ENCODE data around the gene SAPCD2.

SAPCD2 gene

GRCh38 chr9:137084526-137084925 is 14.2 kb upstream of the SAPCD2 start:
- DNase-seq, result no peak
- in situ Hi-C loops (cut with MboI; ENCODE audit: low pct_unique_long_range_greater_than_20kb, low sequenced_read_pairs), result no loop called here

GRCh38 chr9:137083394-137084004 is 13.1 kb upstream of the SAPCD2 start:
- in situ Hi-C loops (cut with MboI; ENCODE audit: low pct_unique_long_range_greater_than_20kb, low sequenced_read_pairs), result no loop called here
- no peak for DNase-seq

GRCh38 chr9:137082925-137083290 is 12.6 kb upstream of the SAPCD2 start:
- no peak for DNase-seq
- in situ Hi-C loops (cut with MboI; ENCODE audit: low pct_unique_long_range_greater_than_20kb, low sequenced_read_pairs), result no loop called here

- DNase-seq, result no peak
- in situ Hi-C loops (cut with MboI; ENCODE audit: low pct_unique_long_range_greater_than_20kb, low sequenced_read_pairs), result no loop called here
These were observed 12.0 kb upstream of the SAPCD2 start for GRCh38 chr9:137082222-137082924.

- DNase-seq, result no peak
- in situ Hi-C loops (cut with MboI; ENCODE audit: low pct_unique_long_range_greater_than_20kb, low sequenced_read_pairs), result no loop called here
These were observed 10.1 kb upstream of the SAPCD2 start for GRCh38 chr9:137080260-137081122.

- in situ Hi-C loops (cut with MboI; ENCODE audit: low pct_unique_long_range_greater_than_20kb, low sequenced_read_pairs), result no loop called here
These were observed 9.0 kb upstream of the SAPCD2 start for GRCh38 chr9:137079401-137079787.

GRCh38 chr9:137078701-137079400 is 8.5 kb upstream of the SAPCD2 start:
- DNase-seq, result no peak
- in situ Hi-C loops (cut with MboI; ENCODE audit: low pct_unique_long_range_greater_than_20kb, low sequenced_read_pairs), result no loop called here

More at GRCh38 chr9:137079401-137079787, 9.0 kb upstream of the SAPCD2 start:
- DNase-seq, result no peak

- in situ Hi-C loops (cut with MboI; ENCODE audit: low pct_unique_long_range_greater_than_20kb, low sequenced_read_pairs), result no loop called here
- DNase-seq, result no peak
These were observed 7.7 kb upstream of the SAPCD2 start for GRCh38 chr9:137077758-137078693.

- in situ Hi-C loops (cut with MboI; ENCODE audit: low pct_unique_long_range_greater_than_20kb, low sequenced_read_pairs), result no loop called here
- DNase-seq, result no peak
These were observed 6.8 kb upstream of the SAPCD2 start, which contains the start of gene UAP1L1 for GRCh38 chr9:137077010-137077747. Gene UAP1L1, plus strand, starts transcription at chr9:137077517. Its CDS starts 16 bp downstream, at chr9:137077533.

- DNase-seq, result no peak
- in situ Hi-C loops (cut with MboI; ENCODE audit: low pct_unique_long_range_greater_than_20kb, low sequenced_read_pairs), result no loop called here
These were observed 6.3 kb upstream of the SAPCD2 start for GRCh38 chr9:137076636-137077009.

- DNase-seq, result no peak
These were observed 5.0 kb upstream of the SAPCD2 start for GRCh38 chr9:137075275-137075775.

GRCh38 chr9:137074657-137075274 is 4.4 kb upstream of the SAPCD2 start:
- in situ Hi-C loops (cut with MboI; ENCODE audit: low pct_unique_long_range_greater_than_20kb, low sequenced_read_pairs), result no loop called here
- no peak for DNase-seq

More at GRCh38 chr9:137075275-137075775, 5.0 kb upstream of the SAPCD2 start:
- in situ Hi-C loops (cut with MboI; ENCODE audit: low pct_unique_long_range_greater_than_20kb, low sequenced_read_pairs), result no loop called here

GRCh38 chr9:137073992-137074399 is 3.6 kb upstream of the SAPCD2 start:
- no peak for DNase-seq
- in situ Hi-C loops (cut with MboI; ENCODE audit: low pct_unique_long_range_greater_than_20kb, low sequenced_read_pairs), result no loop called here

- in situ Hi-C loops (cut with MboI; ENCODE audit: low pct_unique_long_range_greater_than_20kb, low sequenced_read_pairs), result no loop called here
- DNase-seq, result no peak
These were observed 925 bp upstream of the SAPCD2 start for GRCh38 chr9:137071282-137071681.

GRCh38 chr9:137070906-137071275 is 534 bp upstream of the SAPCD2 start:
- in situ Hi-C loops (cut with MboI; ENCODE audit: low pct_unique_long_range_greater_than_20kb, low sequenced_read_pairs), result no loop called here
- no peak for DNase-seq

- DNase-seq, result no peak
- in situ Hi-C loops (cut with MboI; ENCODE audit: low pct_unique_long_range_greater_than_20kb, low sequenced_read_pairs), result no loop called here
These were observed 757 bp downstream of the SAPCD2 start for GRCh38 chr9:137069508-137070091.

Measured in KBM-7 (cell line).